HepG2 (cell line): ENCODE data around the gene DNASE2. TPM values are rescaled to one million over a fixed set of nuclear protein-coding genes. Genes with fewer than 3 reads are reported as not detected.

ENCODE experiments used
- CEBPZ ChIP-seq: IDR thresholded peaks from 2 replicates; pipeline ENCODE4 v1.6.1; 2012; ENCODE audit warnings: low read length, improper control_type of control experiment
- HMGA1 ChIP-seq: sonication (generic); formaldehyde crosslinking; conservative IDR thresholded peaks from 2 replicates; pipeline ENCODE4 v1.4.0; 2020; ENCODE audit warnings: missing genetic modification reagents
- HOXA5 ChIP-seq: sonication (generic); formaldehyde crosslinking; IDR thresholded peaks from 2 replicates; pipeline ENCODE4 v1.4.0; 2020; ENCODE audit warnings: missing genetic modification reagents
- KDM5A ChIP-seq: fragments of 200-600 bp; sonication (generic); IDR thresholded peaks from 2 replicates; pipeline ENCODE4 v1.7.0; 2018; ENCODE audit warnings: antibody characterized with exemption, mild to moderate bottlenecking, low read length, borderline replicate concordance
- KLF12 ChIP-seq: sonication (generic); formaldehyde crosslinking; IDR thresholded peaks from 2 replicates; pipeline ENCODE4 v1.4.0; 2020; ENCODE audit warnings: missing genetic modification reagents, borderline replicate concordance
- MYC ChIP-seq: sonication (generic); formaldehyde crosslinking; IDR thresholded peaks from 2 replicates; pipeline ENCODE4 v1.9.0; 2021; ENCODE audit warnings: missing genetic modification reagents, borderline replicate concordance
- NCOA5 ChIP-seq: sonication (generic); formaldehyde crosslinking; IDR thresholded peaks from 2 replicates; pipeline ENCODE4 v1.4.0; 2020; ENCODE audit warnings: missing genetic modification reagents
- SMC3 ChIP-seq: IDR thresholded peaks from 2 replicates; pipeline ENCODE4 v1.6.1; 2011; ENCODE audit warnings: low read length, improper control_type of control experiment
- ZBTB40 ChIP-seq, 2 experiments: fragments of 450-650 bp in 1 of 2; sonication (generic) in 1 of 2; formaldehyde crosslinking in 1 of 2; IDR thresholded peaks; 2 replicates each; pipeline versions ENCODE4 v1.6.1 to v1.8.0; 2016 to 2022; ENCODE audit warnings: antibody characterized with exemption in 1 of 2, mild to moderate bottlenecking in 1 of 2, missing genetic modification reagents in 1 of 2
- ZBTB44 ChIP-seq: sonication (generic); formaldehyde crosslinking; IDR thresholded peaks from 2 replicates; pipeline ENCODE4 v1.4.0; 2020; ENCODE audit warnings: missing genetic modification reagents
- ZNF225 ChIP-seq: sonication (generic); formaldehyde crosslinking; IDR thresholded peaks from 2 replicates; pipeline ENCODE4 v1.4.0; 2020; ENCODE audit warnings: mild to moderate bottlenecking, missing genetic modification reagents
- ZNF790 ChIP-seq: sonication (generic); formaldehyde crosslinking; IDR thresholded peaks from 2 replicates; pipeline ENCODE4 v1.8.0; 2022; ENCODE audit warnings: missing genetic modification reagents, mild to moderate bottlenecking, borderline replicate concordance
- polyA plus RNA-seq, 8 experiments: library from polyadenylated mRNA; depleted of rRNA in 3 of 8; stranded (reverse) in 7 of 8; unstranded in 1 of 8; fragments of >200 nt; fragmentation: Illumina TruSeq in 4 of 8; extraction: Trizol in 4 of 8; gene quantifications; 2 replicates each; pipeline versions ENCODE4 v1.2.1 to v1.2.3, GENCODE V29; 2011 to 2016; ENCODE audit warnings: low read depth in 4 of 8, missing spikeins in 1 of 8, mixed read lengths in 1 of 8; ENCODE audit not compliant: insufficient read depth in 1 of 8
- total RNA-seq, 5 experiments: library from RNA; depleted of rRNA; stranded (reverse); fragments of >200 nt; fragmentation: Illumina TruSeq; extraction: Trizol; gene quantifications; 2 replicates each; pipeline ENCODE4 v1.2.3, GENCODE V29; 2016; ENCODE audit warnings: low read depth in 1 of 5
- TF ChIP-seq, protein P1 (sequence below): IDR thresholded peaks from 2 replicates; pipeline ENCODE4 v1.6.1; 2016

Gene DNASE2
- total and polyA plus RNA-seq, 2 of the 13 experiments (the other 11 are each of a cell fraction or from before 2014, with no cell fraction given): 7.5 to 16.2 TPM

GRCh38 chr19:12890787-12891552 is 9.7 kb upstream of the DNASE2 start, which contains the start of gene GCDH (continued):
- TF ChIP-seq ZBTB40 (IDR thresholded peaks at IDR 0.05): no peak
- no peak for TF ChIP-seq ZBTB40 (CRISPR knock-in tag; IDR thresholded peaks at IDR 0.05)
- no peak for TF ChIP-seq SMC3
- peak; percentile 84 for TF ChIP-seq KDM5A
- TF ChIP-seq NCOA5 (CRISPR knock-in tag): no peak
- TF ChIP-seq ZBTB44 (CRISPR knock-in tag): no peak
- peak; percentile 87; the same call in 1 of the 2 replicates for TF ChIP-seq MYC (CRISPR knock-in tag)
- 0 out of 2 replicates have a peak, but pooled peaks have one; percentile 68 for TF ChIP-seq ZNF225 (CRISPR knock-in tag)
- TF ChIP-seq HOXA5: no peak
- TF ChIP-seq, protein P1, sequence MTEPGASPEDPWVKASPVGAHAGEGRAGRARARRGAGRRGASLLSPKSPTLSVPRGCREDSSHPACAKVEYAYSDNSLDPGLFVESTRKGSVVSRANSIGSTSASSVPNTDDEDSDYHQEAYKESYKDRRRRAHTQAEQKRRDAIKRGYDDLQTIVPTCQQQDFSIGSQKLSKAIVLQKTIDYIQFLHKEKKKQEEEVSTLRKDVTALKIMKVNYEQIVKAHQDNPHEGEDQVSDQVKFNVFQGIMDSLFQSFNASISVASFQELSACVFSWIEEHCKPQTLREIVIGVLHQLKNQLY (CRISPR knock-in tag): 0 out of 2 replicates have a peak, but pooled peaks have one; percentile 10
- TF ChIP-seq HMGA1: no peak
- no peak for TF ChIP-seq ZNF790
- no peak for TF ChIP-seq KLF12 (CRISPR knock-in tag)
- TF ChIP-seq CEBPZ: no peak
